Skin of body (tissue), 2 donors: ENCODE data around the gene CDK5R2. TPM values are rescaled to one million over a fixed set of nuclear protein-coding genes. Genes with fewer than 3 reads are reported as not detected.

Experiments
- DNase-seq: peaks from one replicate; lab custom pipeline; 2025; lab: John Stamatoyannopoulos, UW
- total RNA-seq: library from RNA; depleted of rRNA; stranded (reverse); fragments of >200 nt; gene quantifications from one replicate; pipeline ENCODE4 v1.2.3, GENCODE V29; 2014

Gene CDK5R2
- total RNA-seq, 1 donor from 2014 or later = not detected

- no peak for DNase-seq
Observed at GRCh38 chr2:218986148-218986761, 26.8 kb downstream of the CDK5R2 start.

- no peak for DNase-seq
Observed at GRCh38 chr2:218988164-218988563, 28.7 kb downstream of the CDK5R2 start.

GRCh38 chr2:218988650-218989049 lies 29.2 kb downstream of the CDK5R2 start:
- no peak for DNase-seq

GRCh38 chr2:218990052-218990451 lies 30.6 kb downstream of the CDK5R2 start:
- no peak for DNase-seq

GRCh38 chr2:218990612-218991011 lies 31.1 kb downstream of the CDK5R2 start:
- DNase-seq = no peak

- no peak for DNase-seq
Observed at GRCh38 chr2:218991674-218992168, 32.3 kb downstream of the CDK5R2 start.

GRCh38 chr2:218992196-218992595 lies 32.7 kb downstream of the CDK5R2 start:
- DNase-seq = no peak

GRCh38 chr2:218992703-218993344 lies 33.4 kb downstream of the CDK5R2 start:
- DNase-seq = no peak

GRCh38 chr2:218993345-218994315 lies 34.2 kb downstream of the CDK5R2 start, which contains the start of gene CRYBA2:
CRYBA2 (minus strand) TSS chr2:218993422; CDS start chr2:218993176, 246 bp downstream.
- DNase-seq = no peak

- DNase-seq = no peak
Observed at GRCh38 chr2:218995561-218995960, 36.1 kb downstream of the CDK5R2 start.

- DNase-seq = peak; percentile 13
Observed at GRCh38 chr2:218995972-218996711, 36.7 kb downstream of the CDK5R2 start.

- no peak for DNase-seq
Observed at GRCh38 chr2:218996937-218997336, 37.5 kb downstream of the CDK5R2 start.

- DNase-seq = no peak
Observed at GRCh38 chr2:218997731-218998130, 38.3 kb downstream of the CDK5R2 start.

- no peak for DNase-seq
Observed at GRCh38 chr2:218998414-218999002, 39.0 kb downstream of the CDK5R2 start.

- DNase-seq = no peak
Observed at GRCh38 chr2:218999021-218999880, 39.8 kb downstream of the CDK5R2 start.

GRCh38 chr2:218999881-219000568 lies 40.6 kb downstream of the CDK5R2 start:
- no peak for DNase-seq

- DNase-seq = no peak
Observed at GRCh38 chr2:219000569-219000960, 41.1 kb downstream of the CDK5R2 start.

- no peak for DNase-seq
Observed at GRCh38 chr2:219001100-219001576, 41.7 kb downstream of the CDK5R2 start.
